ENCODE measurements around the gene FAM156A.
"Not testable (repeated sequence)": the region's sequence is repeated elsewhere in the genome, so short reads cannot be mapped to it uniquely, and the experiment has no call there.

The FAM156A gene

GRCh38 chrX:52906072-52906471, 52.2 kb downstream of the FAM156A start:
- in situ Hi-C loops (cut with MboI; ENCODE audit: low sequenced_read_pairs) = not testable (repeated sequence)

- in situ Hi-C loops (cut with MboI; ENCODE audit: low sequenced_read_pairs) = not testable (repeated sequence)
These were observed 52.8 kb downstream of the FAM156A start for GRCh38 chrX:52905531-52905930.

Data from HL-60/S4 treated with retinoic acid at 250 ng/mL for 4 days and 3 days (cell line).